Thyroid gland (tissue), 4 donors: ENCODE data around the gene DHTKD1.
"Not testable (repeated sequence)": the region's sequence is repeated elsewhere in the genome, so short reads cannot be mapped to it uniquely, and the experiment has no call there.

Source experiments
- CTCF ChIP-seq, 6 experiments: fragments of 200-600 bp in 3 of 6; fragments of 450-650 bp in 3 of 6; sonication (generic) in 3 of 6; IDR thresholded peaks; one replicate each; pipeline ENCODE4 v1.5.1; 2016 to 2019; ENCODE audit warnings: antibody characterized with exemption in 6 of 6, mild to moderate bottlenecking in 2 of 6, inconsistent platforms in 1 of 6, moderate library complexity in 1 of 6
- POLR2A ChIP-seq, 2 donors: fragments of 450-650 bp; IDR thresholded peaks; one replicate each; pipeline ENCODE4 v1.6.1; 2017; ENCODE audit warnings: antibody characterized with exemption in 2 of 2, mild to moderate bottlenecking in 2 of 2, moderate library complexity in 1 of 2

DNA sequence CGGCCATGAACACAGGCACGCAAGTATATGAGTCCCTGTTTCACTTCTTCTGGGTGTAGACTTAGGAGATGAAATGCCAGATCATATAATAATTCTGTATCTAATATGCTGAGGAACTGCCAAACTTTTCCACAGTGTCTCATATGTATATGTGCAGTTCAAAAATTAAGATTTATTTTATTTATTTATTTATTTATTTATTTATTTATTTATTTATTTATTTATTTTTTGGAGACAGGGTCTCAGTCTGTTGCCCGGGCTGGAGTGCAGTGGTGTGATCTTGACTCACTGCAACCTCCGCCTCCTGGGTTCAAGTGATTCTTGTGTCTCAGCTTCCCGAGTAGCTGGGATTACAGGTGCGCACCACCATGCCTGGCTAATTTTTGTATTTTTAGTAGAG, 102.8 kb downstream of the DHTKD1 start:
- TF ChIP-seq CTCF, POLR2A (IDR thresholded peaks at IDR 0.05): not testable (repeated sequence)
